ENCODE results near the gene COL25A1.

COL25A1 gene

DNA sequence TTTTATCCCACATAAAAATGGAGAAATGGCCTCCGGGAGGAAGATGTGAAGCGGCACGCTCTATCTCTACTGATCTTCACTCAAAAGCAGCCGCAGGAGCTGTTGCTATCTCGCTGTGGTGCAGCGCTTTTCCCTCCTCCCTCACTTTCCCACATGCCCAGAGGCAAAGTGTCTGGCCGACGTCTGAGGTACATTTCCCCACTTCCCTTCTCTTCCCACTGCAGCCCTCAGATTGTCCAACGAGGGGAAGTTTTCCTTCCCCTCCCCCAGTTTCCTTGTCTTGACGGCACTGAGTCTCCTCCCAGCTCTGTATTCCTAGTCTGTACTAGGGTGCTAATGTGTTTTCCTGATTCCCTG, 660 bp upstream of the COL25A1 start:
- TF ChIP-seq ZNF274 (IDR thresholded peaks at IDR 0.05; ENCODE audit: low read depth, low read length) (no peak), SUZ12 (IDR thresholded peaks at IDR 0.05; ENCODE audit: extremely low read depth, insufficient read depth, insufficient read length) (no peak), YY1 (IDR thresholded peaks at IDR 0.05; ENCODE audit: insufficient read depth, insufficient read length) (no peak)
- Histone ChIP-seq H3K27me3 (ENCODE audit: insufficient read depth, insufficient read length) (peaks cover 38% of the 10 kb centered on the region), H3K4me1 (ENCODE audit: insufficient read depth, insufficient read length) (no peaks in the 10 kb centered on the region), H3K9me3 (ENCODE audit: insufficient read depth, low read length) (no peaks in the 10 kb centered on the region), H3K4me3 (ENCODE audit: insufficient read length, low read depth) (peak overlapping the region; percentile 45), H3K9ac (ENCODE audit: insufficient read length, low read depth) (peak overlapping the region; percentile 74), H3K36me3 (ENCODE audit: insufficient read depth, insufficient read length, low read length) (no peaks in the 10 kb centered on the region)
- DNase-seq (ENCODE audit: low read depth, low spot score): no peak

GRCh38 chr4:109301651-109302360, 652 bp downstream of the COL25A1 start:
- DNase-seq (ENCODE audit: low read depth, low spot score): no peak

DNA sequence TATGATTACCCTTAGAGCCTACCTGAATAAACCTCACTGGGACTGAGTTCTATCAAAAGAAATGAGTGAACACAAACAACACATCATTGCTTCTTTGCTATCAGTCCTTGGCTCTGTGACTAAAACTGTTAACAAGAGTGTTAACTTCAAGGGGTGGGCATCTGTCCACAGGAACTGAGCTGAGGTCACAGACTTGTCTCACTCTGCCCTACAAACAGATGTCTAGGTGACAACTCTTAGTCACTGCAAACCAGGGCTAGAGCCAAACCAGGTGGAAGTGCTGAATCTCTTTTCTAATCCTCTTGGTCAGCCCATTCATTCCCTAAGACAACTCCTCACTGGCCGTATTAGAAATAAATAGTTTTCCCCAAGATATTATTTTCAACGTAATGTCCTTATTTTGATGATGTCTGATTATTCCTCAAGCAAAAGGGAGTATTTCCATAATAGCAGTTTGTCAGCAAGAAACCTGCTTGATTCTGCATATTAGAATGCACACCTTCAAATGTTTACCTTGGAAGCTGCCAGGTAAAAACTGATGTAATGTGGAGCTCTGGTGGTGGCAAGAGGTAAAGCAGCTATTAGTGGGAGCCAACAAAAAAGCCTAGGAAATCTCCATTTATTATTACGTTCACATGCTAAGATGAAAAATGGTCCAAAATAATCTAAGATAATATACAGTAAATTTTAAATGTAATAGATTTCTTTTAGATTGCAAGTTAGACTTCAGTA, 4.0 kb downstream of the COL25A1 start:
- no peak for DNase-seq (ENCODE audit: low read depth, low spot score)
- Histone ChIP-seq H3K4me1 (ENCODE audit: insufficient read depth, insufficient read length) (no peaks in the 10 kb centered on the region), H3K4me3 (ENCODE audit: insufficient read length, low read depth) (no peak overlapping the region), H3K36me3 (ENCODE audit: insufficient read depth, insufficient read length, low read length) (no peaks in the 10 kb centered on the region), H3K9me3 (ENCODE audit: insufficient read depth, low read length) (no peaks in the 10 kb centered on the region), H3K27me3 (ENCODE audit: insufficient read depth, insufficient read length) (peaks cover 24% of the 10 kb centered on the region), H3K9ac (ENCODE audit: insufficient read length, low read depth) (no peak overlapping the region)
- TF ChIP-seq YY1 (IDR thresholded peaks at IDR 0.05; ENCODE audit: insufficient read depth, insufficient read length) (no peak), ZNF274 (IDR thresholded peaks at IDR 0.05; ENCODE audit: low read depth, low read length) (no peak), SUZ12 (IDR thresholded peaks at IDR 0.05; ENCODE audit: extremely low read depth, insufficient read depth, insufficient read length) (no peak)

More at GRCh38 chr4:109301651-109302360, 652 bp downstream of the COL25A1 start:
- H3K4me1 ChIP-seq (ENCODE audit: insufficient read depth, insufficient read length): no peaks in the 10 kb centered on the region
- peak overlapping the region; percentile 74 for H3K4me3 ChIP-seq (ENCODE audit: insufficient read length, low read depth)
- peak overlapping the region; percentile 74 for H3K9ac ChIP-seq (ENCODE audit: insufficient read length, low read depth)
- peaks cover 38% of the 10 kb centered on the region for H3K27me3 ChIP-seq (ENCODE audit: insufficient read depth, insufficient read length)
- H3K36me3 ChIP-seq (ENCODE audit: insufficient read depth, insufficient read length, low read length): no peaks in the 10 kb centered on the region
- no peak for TF ChIP-seq SUZ12 (IDR thresholded peaks at IDR 0.05; ENCODE audit: extremely low read depth, insufficient read depth, insufficient read length)
- TF ChIP-seq YY1 (IDR thresholded peaks at IDR 0.05; ENCODE audit: insufficient read depth, insufficient read length): no peak
- TF ChIP-seq ZNF274 (IDR thresholded peaks at IDR 0.05; ENCODE audit: low read depth, low read length): no peak
- no peaks in the 10 kb centered on the region for H3K9me3 ChIP-seq (ENCODE audit: insufficient read depth, low read length)

DNA sequence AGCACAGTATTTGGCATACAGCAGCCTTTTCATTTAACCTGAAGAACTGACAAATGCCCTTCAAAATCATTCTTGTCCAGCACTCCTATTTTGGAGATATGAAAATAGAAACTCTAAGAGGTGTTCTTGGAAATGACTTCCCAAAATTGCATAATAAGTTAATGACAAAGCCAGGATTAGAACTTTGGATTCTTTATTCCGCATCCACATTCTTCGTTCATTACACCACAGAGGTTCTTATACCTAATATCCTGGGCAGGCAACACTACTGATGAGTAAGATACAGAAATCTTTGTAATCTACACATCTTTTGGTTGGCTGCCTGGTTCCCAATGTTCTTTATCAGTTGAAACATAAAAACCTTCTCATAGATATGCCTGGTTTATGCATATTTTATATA, 5.9 kb downstream of the COL25A1 start:
- Histone ChIP-seq H3K9me3 (ENCODE audit: insufficient read depth, low read length) (no peaks in the 10 kb centered on the region), H3K36me3 (ENCODE audit: insufficient read depth, insufficient read length, low read length) (no peaks in the 10 kb centered on the region), H3K27me3 (ENCODE audit: insufficient read depth, insufficient read length) (peaks cover 14% of the 10 kb centered on the region), H3K4me3 (ENCODE audit: insufficient read length, low read depth) (no peak overlapping the region), H3K9ac (ENCODE audit: insufficient read length, low read depth) (no peak overlapping the region), H3K4me1 (ENCODE audit: insufficient read depth, insufficient read length) (no peaks in the 10 kb centered on the region)
- DNase-seq (ENCODE audit: low read depth, low spot score): no peak
- TF ChIP-seq YY1 (IDR thresholded peaks at IDR 0.05; ENCODE audit: insufficient read depth, insufficient read length): no peak
- TF ChIP-seq SUZ12 (IDR thresholded peaks at IDR 0.05; ENCODE audit: extremely low read depth, insufficient read depth, insufficient read length): no peak
- no peak for TF ChIP-seq ZNF274 (IDR thresholded peaks at IDR 0.05; ENCODE audit: low read depth, low read length)

- no peak for DNase-seq (ENCODE audit: low read depth, low spot score)
- H3K9me3 ChIP-seq (ENCODE audit: insufficient read depth, low read length): no peaks in the 10 kb centered on the region
- no peak for TF ChIP-seq YY1 (IDR thresholded peaks at IDR 0.05; ENCODE audit: insufficient read depth, insufficient read length)
- TF ChIP-seq ZNF274 (IDR thresholded peaks at IDR 0.05; ENCODE audit: low read depth, low read length): no peak
- TF ChIP-seq SUZ12 (IDR thresholded peaks at IDR 0.05; ENCODE audit: extremely low read depth, insufficient read depth, insufficient read length): no peak
- H3K4me1 ChIP-seq (ENCODE audit: insufficient read depth, insufficient read length): no peaks in the 10 kb centered on the region
- no peaks in the 10 kb centered on the region for H3K27me3 ChIP-seq (ENCODE audit: insufficient read depth, insufficient read length)
- H3K36me3 ChIP-seq (ENCODE audit: insufficient read depth, insufficient read length, low read length): no peaks in the 10 kb centered on the region
- no peak overlapping the region for H3K4me3 ChIP-seq (ENCODE audit: insufficient read length, low read depth)
- H3K9ac ChIP-seq (ENCODE audit: insufficient read length, low read depth): no peak overlapping the region
These were observed 7.4 kb downstream of the COL25A1 start for GRCh38 chr4:109295081-109295480.

GRCh38 chr4:109294468-109295020, 7.9 kb downstream of the COL25A1 start:
- TF ChIP-seq ZNF274 (IDR thresholded peaks at IDR 0.05; ENCODE audit: low read depth, low read length) (no peak), YY1 (IDR thresholded peaks at IDR 0.05; ENCODE audit: insufficient read depth, insufficient read length) (no peak), SUZ12 (IDR thresholded peaks at IDR 0.05; ENCODE audit: extremely low read depth, insufficient read depth, insufficient read length) (no peak)
- H3K4me1 ChIP-seq (ENCODE audit: insufficient read depth, insufficient read length): no peaks in the 10 kb centered on the region
- H3K27me3 ChIP-seq (ENCODE audit: insufficient read depth, insufficient read length): no peaks in the 10 kb centered on the region
- H3K4me3 ChIP-seq (ENCODE audit: insufficient read length, low read depth): no peak overlapping the region
- DNase-seq (ENCODE audit: low read depth, low spot score): no peak
- no peak overlapping the region for H3K9ac ChIP-seq (ENCODE audit: insufficient read length, low read depth)
- no peaks in the 10 kb centered on the region for H3K36me3 ChIP-seq (ENCODE audit: insufficient read depth, insufficient read length, low read length)
- no peaks in the 10 kb centered on the region for H3K9me3 ChIP-seq (ENCODE audit: insufficient read depth, low read length)

DNA sequence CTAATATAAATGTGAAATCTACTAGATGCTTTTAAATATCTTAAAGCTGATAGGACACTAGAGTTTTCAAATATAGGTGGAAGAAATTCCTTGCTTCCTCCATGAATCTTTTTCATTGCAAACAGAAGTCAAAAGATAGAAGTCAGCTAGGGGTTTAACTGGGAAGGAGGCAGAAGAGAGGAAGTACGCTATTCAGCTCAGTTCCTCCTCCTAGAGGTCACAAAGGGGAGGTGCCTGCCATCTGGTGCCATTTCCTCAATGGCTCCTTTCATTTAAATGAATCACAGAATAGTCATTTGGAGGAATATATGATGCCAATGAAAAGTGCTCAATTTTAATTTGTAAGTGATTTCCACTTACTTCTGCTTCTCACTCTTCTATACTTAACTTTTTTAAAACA, 8.5 kb downstream of the COL25A1 start:
- Histone ChIP-seq H3K9me3 (ENCODE audit: insufficient read depth, low read length) (no peaks in the 10 kb centered on the region), H3K4me1 (ENCODE audit: insufficient read depth, insufficient read length) (no peaks in the 10 kb centered on the region), H3K9ac (ENCODE audit: insufficient read length, low read depth) (no peak overlapping the region), H3K4me3 (ENCODE audit: insufficient read length, low read depth) (no peak overlapping the region), H3K36me3 (ENCODE audit: insufficient read depth, insufficient read length, low read length) (no peaks in the 10 kb centered on the region), H3K27me3 (ENCODE audit: insufficient read depth, insufficient read length) (no peaks in the 10 kb centered on the region)
- TF ChIP-seq SUZ12 (IDR thresholded peaks at IDR 0.05; ENCODE audit: extremely low read depth, insufficient read depth, insufficient read length) (no peak), YY1 (IDR thresholded peaks at IDR 0.05; ENCODE audit: insufficient read depth, insufficient read length) (no peak), ZNF274 (IDR thresholded peaks at IDR 0.05; ENCODE audit: low read depth, low read length) (no peak)
- no peak for DNase-seq (ENCODE audit: low read depth, low spot score)

Data from NT2/D1 (cell line).